ENCODE data around the gene RGS4.
A peak's percentile ranks its signal among the peaks of the same experiment; 100 is the strongest.

RGS4 gene

GRCh38 chr1:163074004-163074403 is 4.8 kb downstream of the RGS4 start:
- in situ Hi-C loops (cut with HindIII; ENCODE audit: low pct_ligation_motif_present, low sequenced_read_pairs), result loop anchor here (25.0 kb wide), 2 partner anchors 187 to 238 kb away; partner anchors contain the start of gene NUF2
- Histone ChIP-seq H3K4me3 (ENCODE audit: low read depth, low read length) (no peak overlapping the region), H3K27me3 (replicated peaks) (no peaks in the 10 kb centered on the region), H3K27ac (no peak overlapping the region), H3K36me3 (replicated peaks) (peaks cover 65% of the 10 kb centered on the region)
- DNase-seq, result no peak
- no peak for TF ChIP-seq CTCF (IDR thresholded peaks at IDR 0.05; ENCODE audit: low read depth, low read length, missing control alignments)

DNA sequence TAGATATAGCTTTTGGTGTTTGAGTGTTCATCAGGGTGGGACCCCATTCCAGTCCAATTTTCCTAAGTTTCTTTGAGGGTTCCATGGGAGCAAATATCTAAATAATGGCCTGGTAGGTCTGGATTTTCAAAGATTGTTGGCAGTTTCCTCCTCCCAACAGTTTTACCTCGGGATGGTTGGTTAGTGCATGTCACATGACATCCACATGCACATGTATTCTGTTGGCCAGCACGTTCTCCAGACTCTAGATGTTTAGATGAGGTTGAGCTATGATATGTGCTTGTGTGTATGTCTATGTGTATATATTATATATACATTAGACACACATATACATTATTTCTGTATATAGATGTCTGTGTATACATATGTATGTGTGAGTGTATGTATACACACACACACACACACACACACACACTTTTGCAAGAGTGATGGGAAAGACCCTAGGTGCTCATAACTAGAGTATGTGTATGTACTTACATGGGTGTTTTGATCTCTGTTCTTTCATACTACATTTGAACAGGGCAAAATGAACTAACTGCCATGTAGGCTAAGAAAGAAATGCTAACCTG is 5.6 kb downstream of the RGS4 start:
- TF ChIP-seq CTCF (IDR thresholded peaks at IDR 0.05; ENCODE audit: low read depth, low read length, missing control alignments), result no peak
- Histone ChIP-seq H3K27me3 (replicated peaks) (no peaks in the 10 kb centered on the region), H3K27ac (peak overlapping the region; percentile 11), H3K36me3 (replicated peaks) (peaks cover 65% of the 10 kb centered on the region), H3K4me3 (ENCODE audit: low read depth, low read length) (no peak overlapping the region)
- in situ Hi-C loops (cut with HindIII; ENCODE audit: low pct_ligation_motif_present, low sequenced_read_pairs), result loop anchor here (25.0 kb wide), 2 partner anchors 187 to 238 kb away; partner anchors contain the start of gene NUF2
- DNase-seq, result no peak

GRCh38 chr1:163076044-163076443 is 6.9 kb downstream of the RGS4 start:
- in situ Hi-C loops (cut with HindIII; ENCODE audit: low pct_ligation_motif_present, low sequenced_read_pairs), result no loop called here
- TF ChIP-seq CTCF (IDR thresholded peaks at IDR 0.05; ENCODE audit: low read depth, low read length, missing control alignments), result no peak
- peaks cover 54% of the 10 kb centered on the region for H3K36me3 ChIP-seq (replicated peaks)
- H3K4me3 ChIP-seq (ENCODE audit: low read depth, low read length), result no peak overlapping the region
- H3K27me3 ChIP-seq (replicated peaks), result no peaks in the 10 kb centered on the region
- peak overlapping the region; percentile 19 for H3K27ac ChIP-seq
- no peak for DNase-seq

- Histone ChIP-seq H3K36me3 (replicated peaks) (peaks cover 52% of the 10 kb centered on the region), H3K27ac (peak overlapping the region; percentile 19), H3K4me3 (ENCODE audit: low read depth, low read length) (no peak overlapping the region), H3K27me3 (replicated peaks) (no peaks in the 10 kb centered on the region)
- in situ Hi-C loops (cut with HindIII; ENCODE audit: low pct_ligation_motif_present, low sequenced_read_pairs), result no loop called here
- no peak for DNase-seq
- TF ChIP-seq CTCF (IDR thresholded peaks at IDR 0.05; ENCODE audit: low read depth, low read length, missing control alignments), result no peak
These were observed 7.3 kb downstream of the RGS4 start for GRCh38 chr1:163076446-163076845.

DNA sequence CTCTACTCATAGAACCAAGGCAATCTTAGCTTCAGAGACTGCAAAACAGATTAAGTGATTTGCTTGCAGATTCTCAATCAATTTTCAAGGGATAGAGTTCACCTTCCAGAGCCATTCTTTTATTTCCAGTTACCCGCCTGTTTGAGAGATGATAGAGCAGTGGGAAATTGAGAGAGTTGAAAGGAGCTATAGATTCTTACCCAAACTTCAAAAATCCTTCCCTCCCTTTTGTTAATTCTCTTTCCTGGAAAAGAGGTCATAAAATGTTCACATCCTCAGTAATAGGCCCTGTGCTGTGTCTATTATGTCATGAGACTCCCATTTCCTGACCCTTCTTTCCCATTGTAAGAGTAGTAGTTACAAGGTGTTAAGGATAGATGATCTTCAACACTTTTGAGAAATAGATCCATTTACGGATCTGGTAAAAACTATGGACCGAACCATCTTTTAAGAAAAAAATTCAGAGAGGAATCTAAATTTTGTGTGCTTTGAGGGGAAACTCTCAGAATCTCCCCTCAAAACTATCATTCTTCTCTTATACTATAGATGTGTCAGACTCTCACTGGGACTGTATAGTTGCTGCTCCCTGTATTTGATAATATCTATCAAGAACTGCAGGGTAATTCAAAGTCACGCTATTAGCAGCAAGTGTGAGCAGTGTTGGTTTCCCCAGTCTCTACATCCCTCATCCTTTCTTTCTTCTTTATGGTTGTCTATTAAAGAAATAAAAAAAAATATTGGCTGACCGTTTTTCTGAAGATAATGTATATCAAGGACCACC is 8.0 kb downstream of the RGS4 start:
- Histone ChIP-seq H3K27ac (peak overlapping the region; percentile 19), H3K4me3 (ENCODE audit: low read depth, low read length) (no peak overlapping the region), H3K36me3 (replicated peaks) (peaks cover 47% of the 10 kb centered on the region), H3K27me3 (replicated peaks) (no peaks in the 10 kb centered on the region)
- no peak for TF ChIP-seq CTCF (IDR thresholded peaks at IDR 0.05; ENCODE audit: low read depth, low read length, missing control alignments)
- in situ Hi-C loops (cut with HindIII; ENCODE audit: low pct_ligation_motif_present, low sequenced_read_pairs), result no loop called here
- peak; percentile 10 for DNase-seq
